Measurements from ENCODE around the gene ZNF385A. TPM values are rescaled to one million over a fixed set of nuclear protein-coding genes. Genes with fewer than 3 reads are reported as not detected.

Gene ZNF385A
- total and polyA plus RNA-seq, 2 experiments from 2014 or later = 10.9 to 21.7 TPM

DNA sequence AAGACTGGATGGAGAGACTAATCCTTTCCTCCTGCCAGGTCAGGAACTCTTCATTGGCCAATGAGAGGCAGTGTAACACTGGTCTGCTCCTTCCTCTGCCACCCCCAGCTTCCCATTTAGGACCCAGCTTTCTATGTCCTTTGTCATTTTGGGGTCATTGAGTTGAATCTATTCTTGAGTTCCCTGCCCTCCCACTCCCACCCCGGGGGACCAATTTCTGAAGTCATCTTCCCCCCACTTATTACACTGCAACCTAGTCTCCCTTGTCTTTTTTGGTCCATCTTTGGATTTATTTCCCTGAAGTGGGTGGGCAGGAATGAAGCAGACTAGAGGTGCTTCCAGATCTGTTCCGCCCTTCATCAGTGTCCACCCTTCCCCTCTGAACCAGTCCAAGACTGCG lies 42.2 kb upstream of the ZNF385A start:
- H3F3A ChIP-seq (replicated peaks; ENCODE audit: low read depth) = no peaks in the 10 kb centered on the region; the same call in 1 of the 2 replicates
- Mint-ChIP-seq H3K9me3 (no peaks in the 10 kb centered on the region), H3K27me3 (ENCODE audit: insufficient read depth, low read depth, poor library complexity) (peaks cover 41% of the 10 kb centered on the region), H3K4me1 (peaks cover 47% of the 10 kb centered on the region), H3K36me3 (ENCODE audit: low read depth) (no peaks in the 10 kb centered on the region), H3K4me3 (no peak overlapping the region), H3K27ac (no peak overlapping the region)
- peaks cover 26% of the 10 kb centered on the region; the same call in 1 of the 2 replicates for H3K27me3 ChIP-seq (ENCODE audit: insufficient read depth)
- peaks cover 23% of the 10 kb centered on the region for H3K4me1 ChIP-seq (ENCODE audit: insufficient read depth)
- no peak for ATAC-seq
- H3K36me3 ChIP-seq (ENCODE audit: insufficient read depth) = no peaks in the 10 kb centered on the region
- H3K4me2 ChIP-seq = no peak overlapping the region
- H2AFZ ChIP-seq = no peak overlapping the region
- no peak overlapping the region for H3K27ac ChIP-seq (ENCODE audit: low read depth)
- no peaks in the 10 kb centered on the region for H4K20me1 ChIP-seq (replicated peaks; ENCODE audit: insufficient read depth)
- DNase-seq (ENCODE audit: low spot score) = no peak
- TF ChIP-seq, protein P1, sequence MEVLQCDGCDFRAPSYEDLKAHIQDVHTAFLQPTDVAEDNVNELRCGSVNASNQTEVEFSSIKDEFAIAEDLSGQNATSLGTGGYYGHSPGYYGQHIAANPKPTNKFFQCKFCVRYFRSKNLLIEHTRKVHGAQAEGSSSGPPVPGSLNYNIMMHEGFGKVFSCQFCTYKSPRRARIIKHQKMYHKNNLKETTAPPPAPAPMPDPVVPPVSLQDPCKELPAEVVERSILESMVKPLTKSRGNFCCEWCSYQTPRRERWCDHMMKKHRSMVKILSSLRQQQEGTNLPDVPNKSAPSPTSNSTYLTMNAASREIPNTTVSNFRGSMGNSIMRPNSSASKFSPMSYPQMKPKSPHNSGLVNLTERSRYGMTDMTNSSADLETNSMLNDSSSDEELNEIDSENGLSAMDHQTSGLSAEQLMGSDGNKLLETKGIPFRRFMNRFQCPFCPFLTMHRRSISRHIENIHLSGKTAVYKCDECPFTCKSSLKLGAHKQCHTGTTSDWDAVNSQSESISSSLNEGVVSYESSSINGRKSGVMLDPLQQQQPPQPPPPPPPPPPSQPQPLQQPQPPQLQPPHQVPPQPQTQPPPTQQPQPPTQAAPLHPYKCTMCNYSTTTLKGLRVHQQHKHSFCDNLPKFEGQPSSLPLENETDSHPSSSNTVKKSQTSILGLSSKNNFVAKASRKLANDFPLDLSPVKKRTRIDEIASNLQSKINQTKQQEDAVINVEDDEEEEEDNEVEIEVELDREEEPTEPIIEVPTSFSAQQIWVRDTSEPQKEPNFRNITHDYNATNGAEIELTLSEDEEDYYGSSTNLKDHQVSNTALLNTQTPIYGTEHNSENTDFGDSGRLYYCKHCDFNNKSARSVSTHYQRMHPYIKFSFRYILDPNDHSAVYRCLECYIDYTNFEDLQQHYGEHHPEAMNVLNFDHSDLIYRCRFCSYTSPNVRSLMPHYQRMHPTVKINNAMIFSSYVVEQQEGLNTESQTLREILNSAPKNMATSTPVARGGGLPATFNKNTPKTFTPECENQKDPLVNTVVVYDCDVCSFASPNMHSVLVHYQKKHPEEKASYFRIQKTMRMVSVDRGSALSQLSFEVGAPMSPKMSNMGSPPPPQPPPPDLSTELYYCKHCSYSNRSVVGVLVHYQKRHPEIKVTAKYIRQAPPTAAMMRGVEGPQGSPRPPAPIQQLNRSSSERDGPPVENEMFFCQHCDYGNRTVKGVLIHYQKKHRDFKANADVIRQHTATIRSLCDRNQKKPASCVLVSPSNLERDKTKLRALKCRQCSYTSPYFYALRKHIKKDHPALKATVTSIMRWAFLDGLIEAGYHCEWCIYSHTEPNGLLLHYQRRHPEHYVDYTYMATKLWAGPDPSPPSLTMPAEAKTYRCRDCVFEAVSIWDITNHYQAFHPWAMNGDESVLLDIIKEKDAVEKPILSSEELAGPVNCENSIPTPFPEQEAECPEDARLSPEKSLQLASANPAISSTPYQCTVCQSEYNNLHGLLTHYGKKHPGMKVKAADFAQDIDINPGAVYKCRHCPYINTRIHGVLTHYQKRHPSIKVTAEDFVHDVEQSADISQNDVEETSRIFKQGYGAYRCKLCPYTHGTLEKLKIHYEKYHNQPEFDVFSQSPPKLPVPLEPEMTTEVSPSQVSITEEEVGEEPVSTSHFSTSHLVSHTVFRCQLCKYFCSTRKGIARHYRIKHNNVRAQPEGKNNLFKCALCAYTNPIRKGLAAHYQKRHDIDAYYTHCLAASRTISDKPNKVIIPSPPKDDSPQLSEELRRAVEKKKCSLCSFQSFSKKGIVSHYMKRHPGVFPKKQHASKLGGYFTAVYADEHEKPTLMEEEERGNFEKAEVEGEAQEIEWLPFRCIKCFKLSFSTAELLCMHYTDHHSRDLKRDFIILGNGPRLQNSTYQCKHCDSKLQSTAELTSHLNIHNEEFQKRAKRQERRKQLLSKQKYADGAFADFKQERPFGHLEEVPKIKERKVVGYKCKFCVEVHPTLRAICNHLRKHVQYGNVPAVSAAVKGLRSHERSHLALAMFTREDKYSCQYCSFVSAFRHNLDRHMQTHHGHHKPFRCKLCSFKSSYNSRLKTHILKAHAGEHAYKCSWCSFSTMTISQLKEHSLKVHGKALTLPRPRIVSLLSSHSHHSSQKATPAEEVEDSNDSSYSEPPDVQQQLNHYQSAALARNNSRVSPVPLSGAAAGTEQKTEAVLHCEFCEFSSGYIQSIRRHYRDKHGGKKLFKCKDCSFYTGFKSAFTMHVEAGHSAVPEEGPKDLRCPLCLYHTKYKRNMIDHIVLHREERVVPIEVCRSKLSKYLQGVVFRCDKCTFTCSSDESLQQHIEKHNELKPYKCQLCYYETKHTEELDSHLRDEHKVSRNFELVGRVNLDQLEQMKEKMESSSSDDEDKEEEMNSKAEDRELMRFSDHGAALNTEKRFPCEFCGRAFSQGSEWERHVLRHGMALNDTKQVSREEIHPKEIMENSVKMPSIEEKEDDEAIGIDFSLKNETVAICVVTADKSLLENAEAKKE (CRISPR knock-in tag; IDR thresholded peaks at IDR 0.05) = no peak
- TF ChIP-seq EZH2 (IDR thresholded peaks at IDR 0.05; ENCODE audit: low read depth, unreplicated experiment) (no peak), NANOG (IDR thresholded peaks at IDR 0.05; ENCODE audit: borderline replicate concordance) (no peak), ZNF114 (CRISPR knock-in tag; IDR thresholded peaks at IDR 0.05) (no peak), ZNF331 (CRISPR knock-in tag; IDR thresholded peaks at IDR 0.05; ENCODE audit: low read depth) (no peak), POLR2AphosphoS5 (IDR thresholded peaks at IDR 0.05; ENCODE audit: low read depth) (no peak), JUNB (IDR thresholded peaks at IDR 0.05; ENCODE audit: unreplicated experiment) (no peak), CREB1 (CRISPR knock-in tag; IDR thresholded peaks at IDR 0.05; ENCODE audit: low read depth) (no peak), STAT1 (IDR thresholded peaks at IDR 0.05; ENCODE audit: unreplicated experiment) (no peak), EZH2phosphoT487 (IDR thresholded peaks at IDR 0.05; ENCODE audit: unreplicated experiment) (no peak)
- TF ChIP-seq, protein P2, sequence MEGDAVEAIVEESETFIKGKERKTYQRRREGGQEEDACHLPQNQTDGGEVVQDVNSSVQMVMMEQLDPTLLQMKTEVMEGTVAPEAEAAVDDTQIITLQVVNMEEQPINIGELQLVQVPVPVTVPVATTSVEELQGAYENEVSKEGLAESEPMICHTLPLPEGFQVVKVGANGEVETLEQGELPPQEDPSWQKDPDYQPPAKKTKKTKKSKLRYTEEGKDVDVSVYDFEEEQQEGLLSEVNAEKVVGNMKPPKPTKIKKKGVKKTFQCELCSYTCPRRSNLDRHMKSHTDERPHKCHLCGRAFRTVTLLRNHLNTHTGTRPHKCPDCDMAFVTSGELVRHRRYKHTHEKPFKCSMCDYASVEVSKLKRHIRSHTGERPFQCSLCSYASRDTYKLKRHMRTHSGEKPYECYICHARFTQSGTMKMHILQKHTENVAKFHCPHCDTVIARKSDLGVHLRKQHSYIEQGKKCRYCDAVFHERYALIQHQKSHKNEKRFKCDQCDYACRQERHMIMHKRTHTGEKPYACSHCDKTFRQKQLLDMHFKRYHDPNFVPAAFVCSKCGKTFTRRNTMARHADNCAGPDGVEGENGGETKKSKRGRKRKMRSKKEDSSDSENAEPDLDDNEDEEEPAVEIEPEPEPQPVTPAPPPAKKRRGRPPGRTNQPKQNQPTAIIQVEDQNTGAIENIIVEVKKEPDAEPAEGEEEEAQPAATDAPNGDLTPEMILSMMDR (conservative IDR thresholded peaks at IDR 0.05; ENCODE audit: low read depth in 2 of 2) = no peak
- TF ChIP-seq, protein P3, sequence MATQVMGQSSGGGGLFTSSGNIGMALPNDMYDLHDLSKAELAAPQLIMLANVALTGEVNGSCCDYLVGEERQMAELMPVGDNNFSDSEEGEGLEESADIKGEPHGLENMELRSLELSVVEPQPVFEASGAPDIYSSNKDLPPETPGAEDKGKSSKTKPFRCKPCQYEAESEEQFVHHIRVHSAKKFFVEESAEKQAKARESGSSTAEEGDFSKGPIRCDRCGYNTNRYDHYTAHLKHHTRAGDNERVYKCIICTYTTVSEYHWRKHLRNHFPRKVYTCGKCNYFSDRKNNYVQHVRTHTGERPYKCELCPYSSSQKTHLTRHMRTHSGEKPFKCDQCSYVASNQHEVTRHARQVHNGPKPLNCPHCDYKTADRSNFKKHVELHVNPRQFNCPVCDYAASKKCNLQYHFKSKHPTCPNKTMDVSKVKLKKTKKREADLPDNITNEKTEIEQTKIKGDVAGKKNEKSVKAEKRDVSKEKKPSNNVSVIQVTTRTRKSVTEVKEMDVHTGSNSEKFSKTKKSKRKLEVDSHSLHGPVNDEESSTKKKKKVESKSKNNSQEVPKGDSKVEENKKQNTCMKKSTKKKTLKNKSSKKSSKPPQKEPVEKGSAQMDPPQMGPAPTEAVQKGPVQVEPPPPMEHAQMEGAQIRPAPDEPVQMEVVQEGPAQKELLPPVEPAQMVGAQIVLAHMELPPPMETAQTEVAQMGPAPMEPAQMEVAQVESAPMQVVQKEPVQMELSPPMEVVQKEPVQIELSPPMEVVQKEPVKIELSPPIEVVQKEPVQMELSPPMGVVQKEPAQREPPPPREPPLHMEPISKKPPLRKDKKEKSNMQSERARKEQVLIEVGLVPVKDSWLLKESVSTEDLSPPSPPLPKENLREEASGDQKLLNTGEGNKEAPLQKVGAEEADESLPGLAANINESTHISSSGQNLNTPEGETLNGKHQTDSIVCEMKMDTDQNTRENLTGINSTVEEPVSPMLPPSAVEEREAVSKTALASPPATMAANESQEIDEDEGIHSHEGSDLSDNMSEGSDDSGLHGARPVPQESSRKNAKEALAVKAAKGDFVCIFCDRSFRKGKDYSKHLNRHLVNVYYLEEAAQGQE (IDR thresholded peaks at IDR 0.05; ENCODE audit: unreplicated experiment) = no peak
- TF ChIP-seq, protein P4, sequence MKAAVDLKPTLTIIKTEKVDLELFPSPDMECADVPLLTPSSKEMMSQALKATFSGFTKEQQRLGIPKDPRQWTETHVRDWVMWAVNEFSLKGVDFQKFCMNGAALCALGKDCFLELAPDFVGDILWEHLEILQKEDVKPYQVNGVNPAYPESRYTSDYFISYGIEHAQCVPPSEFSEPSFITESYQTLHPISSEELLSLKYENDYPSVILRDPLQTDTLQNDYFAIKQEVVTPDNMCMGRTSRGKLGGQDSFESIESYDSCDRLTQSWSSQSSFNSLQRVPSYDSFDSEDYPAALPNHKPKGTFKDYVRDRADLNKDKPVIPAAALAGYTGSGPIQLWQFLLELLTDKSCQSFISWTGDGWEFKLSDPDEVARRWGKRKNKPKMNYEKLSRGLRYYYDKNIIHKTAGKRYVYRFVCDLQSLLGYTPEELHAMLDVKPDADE (IDR thresholded peaks at IDR 0.05) = no peak
- no peaks in the 10 kb centered on the region for H3K9me2 ChIP-seq (ENCODE audit: insufficient read depth)
- no peaks in the 10 kb centered on the region for H3K79me2 ChIP-seq (replicated peaks; ENCODE audit: insufficient read depth)
- no peak overlapping the region for H3K4me3 ChIP-seq
